H1 (cell line): Measurements from ENCODE around the gene DAB2IP. TPM values are rescaled to one million over a fixed set of nuclear protein-coding genes. Genes with fewer than 3 reads are reported as not detected.

Experiments
- CTCF ChIA-PET: fragments of 300-600 bp; sonication (Branson Sonifier 250); formaldehyde crosslinking; loops from one replicate; lab custom pipeline; 2021; ENCODE audit not compliant: partially characterized antibody; lab: Charles Lee
- POLR2A ChIA-PET: fragments of 300-600 bp; sonication (Branson Sonifier 250); formaldehyde crosslinking; loops from one replicate; lab custom pipeline; 2021; ENCODE audit warnings: inconsistent platforms; ENCODE audit not compliant: partially characterized antibody; lab: Charles Lee
- DNase-seq, 2 experiments: peaks; one replicate each; pipeline versions ENCODE4 v3.0.0 to v3.0.0-alpha.2; 2010 to 2022; ENCODE audit warnings: low spot score in 2 of 2, low read depth in 1 of 2, mixed read lengths in 1 of 2
- FAIRE-seq: peaks from 2 replicates; lab custom pipeline; 2011; peaks lifted over from hg19 to GRCh38; lab: Jason Lieb, UNC
- H2AFZ ChIP-seq: 2 replicates; pipeline ENCODE4 v1.8.1; 2012; ENCODE audit warnings: low read length, inconsistent platforms
- H2AK5ac ChIP-seq: 2 replicates; pipeline ENCODE4 v1.6.1; 2013; ENCODE audit warnings: low read depth, low read length
- H2BK120ac ChIP-seq: replicated peaks from 2 replicates; pipeline ENCODE3; 2013; ENCODE audit warnings: low read depth, low read length, inconsistent platforms
- H2BK12ac ChIP-seq: 2 replicates; pipeline ENCODE4 v1.6.1; 2013; ENCODE audit warnings: low read depth, low read length
- H2BK15ac ChIP-seq: 2 replicates; pipeline ENCODE4 v1.6.1; 2013; ENCODE audit warnings: low read length
- H2BK20ac ChIP-seq: 2 replicates; pipeline ENCODE4 v1.6.1; 2013; ENCODE audit warnings: low read length
- H2BK5ac ChIP-seq: 2 replicates; pipeline ENCODE4 v1.6.1; 2013; ENCODE audit warnings: low read depth, low read length
- H3K14ac ChIP-seq: 2 replicates; pipeline ENCODE4 v1.6.1; 2013; ENCODE audit warnings: inconsistent platforms; ENCODE audit not compliant: insufficient read length
- H3K18ac ChIP-seq: 2 replicates; pipeline ENCODE4 v1.6.1; 2013; ENCODE audit warnings: low read length; ENCODE audit errors: extremely low read depth
- H3K23ac ChIP-seq: 2 replicates; pipeline ENCODE4 v1.6.1; 2013; ENCODE audit warnings: inconsistent platforms; ENCODE audit not compliant: insufficient read length
- H3K23me2 ChIP-seq: 2 replicates; pipeline ENCODE4 v1.6.1; 2013; ENCODE audit warnings: low read depth, low read length
- H3K27ac ChIP-seq: 2 replicates; pipeline ENCODE4 v1.6.1; 2011; ENCODE audit warnings: low read depth, low read length, inconsistent platforms
- H3K27me3 ChIP-seq, 4 experiments: replicated peaks in 1 of 4; 1 replicate in 1 of 4; 2 replicates in 3 of 4; pipeline versions ENCODE4 v1.6.1 to v1.8.1; 2011 to 2013; ENCODE audit warnings: low read length in 3 of 4, mild to moderate bottlenecking in 3 of 4, inconsistent platforms in 2 of 4, mixed read lengths in 2 of 4, moderate library complexity in 1 of 4; ENCODE audit not compliant: control insufficient read depth in 3 of 4, insufficient read depth in 3 of 4; ENCODE audit errors: extremely low read depth in 1 of 4
- H3K36me3 ChIP-seq, 4 experiments: 2 replicates each; pipeline versions ENCODE4 v1.6.1 to v1.8.1; 2011 to 2013; ENCODE audit warnings: mild to moderate bottlenecking in 4 of 4, low read length in 3 of 4, moderate library complexity in 2 of 4, control low read depth in 1 of 4, inconsistent platforms in 1 of 4; ENCODE audit not compliant: insufficient read depth in 4 of 4, control insufficient read depth in 2 of 4
- H3K4ac ChIP-seq: replicated peaks from 2 replicates; pipeline ENCODE3; 2013; ENCODE audit warnings: low read length, low read depth, mixed read lengths, inconsistent platforms; ENCODE audit not compliant: insufficient read length
- H3K4me1 ChIP-seq, 4 experiments: replicated peaks in 1 of 4; 1 replicate in 1 of 4; 2 replicates in 3 of 4; pipeline versions ENCODE4 v1.6.1 to v1.8.1; 2011 to 2013; ENCODE audit warnings: low read length in 3 of 4, inconsistent platforms in 2 of 4, mixed read lengths in 1 of 4; ENCODE audit not compliant: insufficient read depth in 4 of 4, control insufficient read depth in 3 of 4
- H3K4me2 ChIP-seq, 2 experiments: 2 replicates each; pipeline versions ENCODE4 v1.6.1 to v1.8.1; 2011 to 2013; ENCODE audit warnings: low read depth in 2 of 2, low read length in 2 of 2, control low read depth in 1 of 2, inconsistent platforms in 1 of 2, mild to moderate bottlenecking in 1 of 2; ENCODE audit not compliant: insufficient read depth in 1 of 2
- H3K4me3 ChIP-seq, 4 experiments: fragments of 200-600, 300-600 bp in 1 of 4; sonication (generic), shearing (Covaris generic), sonication (Bioruptor Twin) in 1 of 4; 2 replicates each; pipeline versions ENCODE4 v1.5.1 to v1.8.1; 2011 to 2016; ENCODE audit warnings: low read length in 4 of 4, low read depth in 3 of 4, control low read depth in 2 of 4, inconsistent platforms in 2 of 4, mild to moderate bottlenecking in 2 of 4, mixed read lengths in 1 of 4, moderate library complexity in 1 of 4; ENCODE audit not compliant: insufficient read depth in 2 of 4; ENCODE audit errors: extremely low read depth in 1 of 4
- H3K56ac ChIP-seq: replicated peaks from 2 replicates; pipeline ENCODE3; 2013; ENCODE audit warnings: low read depth, mild to moderate bottlenecking, mixed read lengths, low read length, inconsistent platforms; ENCODE audit not compliant: insufficient read length
- H3K79me1 ChIP-seq: 2 replicates; pipeline ENCODE4 v1.6.1; 2013; ENCODE audit warnings: low read depth, low read length, control low read depth
- H3K79me2 ChIP-seq, 2 experiments: 2 replicates each; pipeline versions ENCODE4 v1.6.1 to v1.8.1; 2012 to 2013; ENCODE audit warnings: low read length in 2 of 2, mild to moderate bottlenecking in 2 of 2, inconsistent platforms in 1 of 2; ENCODE audit not compliant: insufficient read depth in 2 of 2, control insufficient read depth in 1 of 2
- H3K9ac ChIP-seq, 4 experiments: replicated peaks in 1 of 4; 1 replicate in 1 of 4; 2 replicates in 3 of 4; pipeline versions ENCODE4 v1.6.1 to v1.8.1; 2011 to 2013; ENCODE audit warnings: low read depth in 3 of 4, low read length in 3 of 4, control low read depth in 2 of 4, mild to moderate bottlenecking in 2 of 4, moderate library complexity in 2 of 4, inconsistent platforms in 1 of 4; ENCODE audit errors: extremely low read depth in 1 of 4
- H3K9me3 ChIP-seq, 2 experiments: 2 replicates each; pipeline versions ENCODE4 v1.6.1 to v1.8.1; 2012 to 2013; ENCODE audit warnings: mild to moderate bottlenecking in 2 of 2, moderate library complexity in 2 of 2, control low read depth in 1 of 2, inconsistent platforms in 1 of 2, low read depth in 1 of 2, low read length in 1 of 2, mixed read lengths in 1 of 2; ENCODE audit not compliant: insufficient read depth in 2 of 2
- H4K20me1 ChIP-seq, 2 experiments: replicated peaks in 1 of 2; 2 replicates each; pipeline versions ENCODE3 to v1.8.1; 2011 to 2013; ENCODE audit warnings: inconsistent platforms in 2 of 2, low read length in 2 of 2, mild to moderate bottlenecking in 1 of 2; ENCODE audit not compliant: insufficient read depth in 2 of 2, control insufficient read depth in 1 of 2
- H4K5ac ChIP-seq: 2 replicates; pipeline ENCODE4 v1.6.1; 2013; ENCODE audit warnings: low read length, low read depth, mixed read lengths, inconsistent platforms; ENCODE audit not compliant: insufficient read length
- H4K8ac ChIP-seq: 2 replicates; pipeline ENCODE4 v1.8.0; 2013; ENCODE audit warnings: mild to moderate bottlenecking, moderate library complexity, low read length, inconsistent platforms; ENCODE audit not compliant: insufficient read depth; ENCODE audit errors: extremely low read depth
- H4K91ac ChIP-seq: replicated peaks from 2 replicates; pipeline ENCODE3; 2013; ENCODE audit warnings: low read length, mixed read lengths, inconsistent platforms; ENCODE audit not compliant: insufficient read length
- ASH2L ChIP-seq: fragments of 200-600, 300-600 bp; sonication (generic); IDR thresholded peaks from one replicate; pipeline ENCODE4 v1.7.1; 2017; ENCODE audit warnings: low read length
- ATF3 ChIP-seq: IDR thresholded peaks from 2 replicates; pipeline ENCODE4 v1.6.1; 2011; ENCODE audit warnings: low read depth, mild to moderate bottlenecking, low read length; ENCODE audit not compliant: insufficient read depth
- EZH2 ChIP-seq: fragments of 200-600 bp; sonication (generic); IDR thresholded peaks from 2 replicates; pipeline ENCODE4 v1.7.1; 2012; ENCODE audit warnings: low read depth, mild to moderate bottlenecking, moderate library complexity, low read length, inconsistent platforms; ENCODE audit not compliant: severe bottlenecking
- FOSL1 ChIP-seq: IDR thresholded peaks from 2 replicates; pipeline ENCODE4 v1.6.1; 2011; ENCODE audit warnings: mild to moderate bottlenecking, low read depth, low read length, moderate library complexity; ENCODE audit not compliant: insufficient read depth
- HDAC2 ChIP-seq, 2 experiments: fragments of 300-600 bp in 1 of 2; sonication (generic) in 1 of 2; IDR thresholded peaks; 2 replicates each; pipeline ENCODE4 v1.6.1; 2011 to 2012; ENCODE audit warnings: low read depth in 2 of 2, low read length in 2 of 2, mild to moderate bottlenecking in 2 of 2, moderate library complexity in 2 of 2, borderline replicate concordance in 1 of 2, inconsistent platforms in 1 of 2
- HDAC6 ChIP-seq: IDR thresholded peaks from one replicate; pipeline ENCODE4 v1.7.1; 2012; ENCODE audit warnings: low read depth, mild to moderate bottlenecking, inconsistent platforms, low read length, moderate library complexity
- KDM1A ChIP-seq: fragments of 200-600, 300-600 bp; sonication (generic); IDR thresholded peaks from 2 replicates; pipeline ENCODE4 v1.7.1; 2016; ENCODE audit warnings: mild to moderate bottlenecking, low read length, borderline replicate concordance
- MAX ChIP-seq: IDR thresholded peaks from 2 replicates; pipeline ENCODE4 v1.6.1; 2012; ENCODE audit warnings: inconsistent platforms
- NRF1 ChIP-seq: IDR thresholded peaks from 2 replicates; pipeline ENCODE4 v1.6.1; 2011; ENCODE audit warnings: mild to moderate bottlenecking, low read depth, low read length, improper control_type of control experiment
- POLR2AphosphoS5 ChIP-seq: IDR thresholded peaks from 2 replicates; pipeline ENCODE4 v1.6.1; 2011; ENCODE audit warnings: low read depth, low read length
- RXRA ChIP-seq: IDR thresholded peaks from 2 replicates; pipeline ENCODE4 v1.6.1; 2011; ENCODE audit warnings: low read depth, mild to moderate bottlenecking, low read length, moderate library complexity; ENCODE audit not compliant: insufficient read depth
- SP4 ChIP-seq: IDR thresholded peaks from 2 replicates; pipeline ENCODE4 v1.6.1; 2012; ENCODE audit warnings: low read length, inconsistent platforms
- SRF ChIP-seq: IDR thresholded peaks from 2 replicates; pipeline ENCODE4 v1.6.1; 2011; ENCODE audit warnings: mild to moderate bottlenecking, low read depth, low read length, moderate library complexity
- TAF1 ChIP-seq: IDR thresholded peaks from 2 replicates; pipeline ENCODE4 v1.6.1; 2011; ENCODE audit warnings: mild to moderate bottlenecking, low read depth, low read length
- WGBS, 2 experiments: shearing (Covaris generic) in 1 of 2; methylation state at CpG; one replicate each; pipeline versions ENCODE4 v1.1.6 to v1.1.7; 2013 to 2015; ENCODE audit warnings: low lambda C conversion rate in 2 of 2, mixed read lengths in 2 of 2, inconsistent platforms in 1 of 2, low coverage in 1 of 2, missing lambda C conversion rate in 1 of 2; ENCODE audit not compliant: insufficient replicate concordance in 2 of 2, insufficient coverage in 1 of 2, insufficient read length in 1 of 2; ENCODE audit errors: extremely low coverage in 1 of 2, missing lambda C conversion rate in 1 of 2; 5-methylcytosine and 5-hydroxymethylcytosine counted together
- polyA plus RNA-seq, 7 experiments: library from polyadenylated mRNA; depleted of rRNA in 3 of 7; stranded (reverse) in 5 of 7; unstranded in 2 of 7; fragments of >200 nt in 5 of 7; fragments of 200-250 nt in 2 of 7; gene quantifications; 1 replicate in 5 of 7; 2 replicates in 1 of 7; 4 replicates in 1 of 7; pipeline versions ENCODE4 v1.2.1 to v1.2.3, GENCODE V29; 2011 to 2013; ENCODE audit warnings: missing spikeins in 2 of 7, mixed read lengths in 2 of 7
- total RNA-seq: library from RNA; stranded (reverse); fragmentation: NEBNext Ultra II Directional; extraction: Animal tissue kit (Norgen Biotek cat#: 25700); gene quantifications from 2 replicates; pipeline ENCODE4 v1.2.1, GENCODE V29; 2021

The DAB2IP gene
- total and polyA plus RNA-seq, 2 of the 8 experiments (the other 6 are each of a cell fraction or from before 2014, with no cell fraction given), result 19.7 to 39.5 TPM

- no peak overlapping the region for H3K27ac ChIP-seq
- H2BK120ac ChIP-seq, result no peak overlapping the region
- no peaks in the 10 kb centered on the region for H3K79me2 ChIP-seq
- H2BK5ac ChIP-seq, result no peak overlapping the region
- no peak overlapping the region for H3K23ac ChIP-seq
- ChIA-PET POLR2A (no interaction called here), CTCF (interaction anchor here (2.2 to 24.2 kb wide), 2 partner anchors 11 to 60 kb away, joined by 5 to 670 read pairs; no protein-coding TSS in a partner anchor)
- no peaks in the 10 kb centered on the region for H3K27me3 ChIP-seq
- H3K79me1 ChIP-seq, result peaks cover 3% of the 10 kb centered on the region; the same call in 1 of the 2 replicates
- H2AFZ ChIP-seq, result no peak overlapping the region
- DNase-seq (no peak), FAIRE-seq (no peak)
- H3K4me1 ChIP-seq, result no peaks in the 10 kb centered on the region; a peak in 1 of 7 replicates
- H3K4me3 ChIP-seq, result no peak overlapping the region
- no peak overlapping the region for H3K9ac ChIP-seq
- no peak overlapping the region for H3K18ac ChIP-seq
- no peak overlapping the region for H4K91ac ChIP-seq
- no peak overlapping the region for H2BK15ac ChIP-seq
- no peak overlapping the region for H3K4me2 ChIP-seq
- H3K23me2 ChIP-seq, result no peaks in the 10 kb centered on the region
- no peaks in the 10 kb centered on the region for H3K9me3 ChIP-seq
- H4K20me1 ChIP-seq, result peaks cover 0 to 1% of the 10 kb centered on the region in 2 experiments
- no peak overlapping the region for H4K8ac ChIP-seq
- H3K56ac ChIP-seq, result no peak overlapping the region
- WGBS, 2 experiments, result 84% methylated on average over 6 of the region's 6 CpGs; no CpG with 5 or more reads in 1 of the 2 experiments
- H2BK12ac ChIP-seq, result no peak overlapping the region
- H3K14ac ChIP-seq, result no peak overlapping the region
- no peak overlapping the region for H2AK5ac ChIP-seq
- H4K5ac ChIP-seq, result no peak overlapping the region
- H3K36me3 ChIP-seq, result no peaks in the 10 kb centered on the region
- H3K4ac ChIP-seq, result no peak overlapping the region
- H2BK20ac ChIP-seq, result no peak overlapping the region
- TF ChIP-seq NRF1 (no peak), MAX (no peak), ATF3 (no peak), ASH2L (no peak), TAF1 (no peak), HDAC2 (IDR thresholded peaks at IDR 0.05; ENCODE audit: borderline replicate concordance in 1 of 2, low read depth in 2 of 2, low read length in 2 of 2) (no peak), HDAC6 (no peak), FOSL1 (no peak), SRF (no peak), EZH2 (no peak), SP4 (no peak), POLR2AphosphoS5 (no peak), RXRA (no peak), KDM1A (no peak)
These were observed 24.0 kb upstream of the DAB2IP start for GRCh38 chr9:121627427-121627826.
